ENCODE results near the gene DTNBP1.

DTNBP1 gene

GRCh38 chr6:15505463-15505918 lies 157.3 kb downstream of the DTNBP1 start:
- no peak overlapping the region for H3K4ac ChIP-seq (ENCODE audit: low read depth, low read length)
- H3K27me3 ChIP-seq (ENCODE audit: insufficient read depth, low read length, poor library complexity): no peaks in the 10 kb centered on the region
- H4K8ac ChIP-seq (ENCODE audit: low read depth, low read length): no peak overlapping the region
- no peak overlapping the region for H3K23ac ChIP-seq (ENCODE audit: low read length)
- no peak overlapping the region for H2BK15ac ChIP-seq (replicated peaks; ENCODE audit: low read depth)
- no peak overlapping the region for H3K27ac ChIP-seq (ENCODE audit: low read depth, low read length)
- no peak overlapping the region for H4K5ac ChIP-seq (ENCODE audit: low read length)
- no peaks in the 10 kb centered on the region for H3K4me1 ChIP-seq (ENCODE audit: control insufficient read depth, low read depth, low read length)
- no peak overlapping the region for H3K4me2 ChIP-seq (ENCODE audit: low read length)
- H2BK120ac ChIP-seq (ENCODE audit: low read depth, low read length): no peak overlapping the region
- peaks cover 10% of the 10 kb centered on the region for H3K79me1 ChIP-seq (ENCODE audit: low read length)
- H3K36me3 ChIP-seq (ENCODE audit: control insufficient read depth, insufficient read depth, low read length): peaks cover 11% of the 10 kb centered on the region
- no peak overlapping the region for H2AK5ac ChIP-seq (ENCODE audit: low read length)
- H3K56ac ChIP-seq (ENCODE audit: low read length): no peak overlapping the region
- H3K4me3 ChIP-seq (ENCODE audit: low read length): no peak overlapping the region
- DNase-seq: no peak
- H3K9ac ChIP-seq (ENCODE audit: low read length): no peak overlapping the region
- H3K79me2 ChIP-seq (ENCODE audit: control insufficient read depth, insufficient read depth, low read length): peaks cover 2% of the 10 kb centered on the region
- WGBS (ENCODE audit: extremely low coverage, insufficient coverage, low lambda C conversion rate): no CpG with 5 or more reads among the region's 18 CpGs
- no peak overlapping the region for H2BK5ac ChIP-seq (ENCODE audit: low read length)
- no peak overlapping the region for H3K18ac ChIP-seq (ENCODE audit: low read length)

- Histone ChIP-seq H2BK5ac (ENCODE audit: low read length) (no peak overlapping the region), H3K18ac (ENCODE audit: low read length) (no peak overlapping the region), H3K36me3 (ENCODE audit: control insufficient read depth, insufficient read depth, low read length) (peaks cover 11% of the 10 kb centered on the region), H3K79me2 (ENCODE audit: control insufficient read depth, insufficient read depth, low read length) (peaks cover 2% of the 10 kb centered on the region), H4K8ac (ENCODE audit: low read depth, low read length) (no peak overlapping the region), H3K56ac (ENCODE audit: low read length) (no peak overlapping the region), H2BK120ac (ENCODE audit: low read depth, low read length) (no peak overlapping the region), H3K79me1 (ENCODE audit: low read length) (peaks cover 10% of the 10 kb centered on the region), H4K5ac (ENCODE audit: low read length) (no peak overlapping the region), H2BK15ac (replicated peaks; ENCODE audit: low read depth) (no peak overlapping the region), H3K4ac (ENCODE audit: low read depth, low read length) (no peak overlapping the region), H3K23ac (ENCODE audit: low read length) (no peak overlapping the region), H3K4me1 (ENCODE audit: control insufficient read depth, low read depth, low read length) (no peaks in the 10 kb centered on the region), H3K4me2 (ENCODE audit: low read length) (no peak overlapping the region), H3K27ac (ENCODE audit: low read depth, low read length) (no peak overlapping the region), H3K4me3 (ENCODE audit: low read length) (no peak overlapping the region), H3K27me3 (ENCODE audit: insufficient read depth, low read length, poor library complexity) (no peaks in the 10 kb centered on the region), H2AK5ac (ENCODE audit: low read length) (no peak overlapping the region), H3K9ac (ENCODE audit: low read length) (no peak overlapping the region)
- DNase-seq: no peak
- WGBS (ENCODE audit: extremely low coverage, insufficient coverage, low lambda C conversion rate): no CpG with 5 or more reads among the region's 26 CpGs
Measured at GRCh38 chr6:15504581-15505350, 158.1 kb downstream of the DTNBP1 start.

- Histone ChIP-seq H3K9ac (ENCODE audit: low read length) (no peak overlapping the region), H3K79me2 (ENCODE audit: control insufficient read depth, insufficient read depth, low read length) (peaks cover 2% of the 10 kb centered on the region), H3K4me1 (ENCODE audit: control insufficient read depth, low read depth, low read length) (no peaks in the 10 kb centered on the region), H4K5ac (ENCODE audit: low read length) (no peak overlapping the region), H3K27me3 (ENCODE audit: insufficient read depth, low read length, poor library complexity) (no peaks in the 10 kb centered on the region), H3K4me2 (ENCODE audit: low read length) (no peak overlapping the region), H3K79me1 (ENCODE audit: low read length) (peaks cover 14% of the 10 kb centered on the region), H3K4ac (ENCODE audit: low read depth, low read length) (no peak overlapping the region), H2BK5ac (ENCODE audit: low read length) (no peak overlapping the region), H2BK120ac (ENCODE audit: low read depth, low read length) (no peak overlapping the region), H2AK5ac (ENCODE audit: low read length) (no peak overlapping the region), H3K27ac (ENCODE audit: low read depth, low read length) (no peak overlapping the region), H4K8ac (ENCODE audit: low read depth, low read length) (no peak overlapping the region), H3K56ac (ENCODE audit: low read length) (no peak overlapping the region), H3K4me3 (ENCODE audit: low read length) (no peak overlapping the region), H3K18ac (ENCODE audit: low read length) (no peak overlapping the region), H3K36me3 (ENCODE audit: control insufficient read depth, insufficient read depth, low read length) (peaks cover 12% of the 10 kb centered on the region), H2BK15ac (replicated peaks; ENCODE audit: low read depth) (no peak overlapping the region), H3K23ac (ENCODE audit: low read length) (no peak overlapping the region)
- no peak for DNase-seq
- WGBS (ENCODE audit: extremely low coverage, insufficient coverage, low lambda C conversion rate): no CpG with 5 or more reads among the region's 12 CpGs
Measured at GRCh38 chr6:15504040-15504495, 158.8 kb downstream of the DTNBP1 start.

GRCh38 chr6:15503346-15503680 lies 159.5 kb downstream of the DTNBP1 start:
- H4K5ac ChIP-seq (ENCODE audit: low read length): no peak overlapping the region
- H2BK5ac ChIP-seq (ENCODE audit: low read length): no peak overlapping the region
- no peak overlapping the region for H3K4me3 ChIP-seq (ENCODE audit: low read length)
- no CpG with 5 or more reads among the region's 6 CpGs for WGBS (ENCODE audit: extremely low coverage, insufficient coverage, low lambda C conversion rate)
- H2BK15ac ChIP-seq (replicated peaks; ENCODE audit: low read depth): no peak overlapping the region
- H4K8ac ChIP-seq (ENCODE audit: low read depth, low read length): no peak overlapping the region
- no peak for DNase-seq
- no peaks in the 10 kb centered on the region for H3K27me3 ChIP-seq (ENCODE audit: insufficient read depth, low read length, poor library complexity)
- H3K56ac ChIP-seq (ENCODE audit: low read length): no peak overlapping the region
- peaks cover 13% of the 10 kb centered on the region for H3K79me1 ChIP-seq (ENCODE audit: low read length)
- H2BK120ac ChIP-seq (ENCODE audit: low read depth, low read length): no peak overlapping the region
- H3K4me1 ChIP-seq (ENCODE audit: control insufficient read depth, low read depth, low read length): no peaks in the 10 kb centered on the region
- H3K4ac ChIP-seq (ENCODE audit: low read depth, low read length): no peak overlapping the region
- no peak overlapping the region for H3K9ac ChIP-seq (ENCODE audit: low read length)
- H3K23ac ChIP-seq (ENCODE audit: low read length): no peak overlapping the region
- H3K36me3 ChIP-seq (ENCODE audit: control insufficient read depth, insufficient read depth, low read length): peaks cover 12% of the 10 kb centered on the region
- H2AK5ac ChIP-seq (ENCODE audit: low read length): no peak overlapping the region
- H3K27ac ChIP-seq (ENCODE audit: low read depth, low read length): no peak overlapping the region
- peaks cover 2% of the 10 kb centered on the region for H3K79me2 ChIP-seq (ENCODE audit: control insufficient read depth, insufficient read depth, low read length)
- H3K4me2 ChIP-seq (ENCODE audit: low read length): no peak overlapping the region
- H3K18ac ChIP-seq (ENCODE audit: low read length): no peak overlapping the region

GRCh38 chr6:15502446-15503345 lies 160.1 kb downstream of the DTNBP1 start:
- H3K18ac ChIP-seq (ENCODE audit: low read length): no peak overlapping the region
- no peak overlapping the region for H2AK5ac ChIP-seq (ENCODE audit: low read length)
- no peak overlapping the region for H2BK120ac ChIP-seq (ENCODE audit: low read depth, low read length)
- no peak overlapping the region for H3K4me2 ChIP-seq (ENCODE audit: low read length)
- peaks cover 2% of the 10 kb centered on the region for H3K79me2 ChIP-seq (ENCODE audit: control insufficient read depth, insufficient read depth, low read length)
- no peaks in the 10 kb centered on the region for H3K27me3 ChIP-seq (ENCODE audit: insufficient read depth, low read length, poor library complexity)
- H2BK15ac ChIP-seq (replicated peaks; ENCODE audit: low read depth): no peak overlapping the region
- H3K4ac ChIP-seq (ENCODE audit: low read depth, low read length): no peak overlapping the region
- DNase-seq: no peak
- no peak overlapping the region for H3K23ac ChIP-seq (ENCODE audit: low read length)
- no peak overlapping the region for H4K8ac ChIP-seq (ENCODE audit: low read depth, low read length)
- H4K5ac ChIP-seq (ENCODE audit: low read length): no peak overlapping the region
- no peak overlapping the region for H3K4me3 ChIP-seq (ENCODE audit: low read length)
- WGBS (ENCODE audit: extremely low coverage, insufficient coverage, low lambda C conversion rate): no CpG with 5 or more reads among the region's 20 CpGs
- H3K27ac ChIP-seq (ENCODE audit: low read depth, low read length): no peak overlapping the region
- peaks cover 15% of the 10 kb centered on the region for H3K79me1 ChIP-seq (ENCODE audit: low read length)
- H3K36me3 ChIP-seq (ENCODE audit: control insufficient read depth, insufficient read depth, low read length): peaks cover 12% of the 10 kb centered on the region
- no peak overlapping the region for H2BK5ac ChIP-seq (ENCODE audit: low read length)
- H3K4me1 ChIP-seq (ENCODE audit: control insufficient read depth, low read depth, low read length): no peaks in the 10 kb centered on the region
- no peak overlapping the region for H3K56ac ChIP-seq (ENCODE audit: low read length)
- no peak overlapping the region for H3K9ac ChIP-seq (ENCODE audit: low read length)

Data from mesendoderm (in vitro differentiated cells).